ENCODE measurements around the gene TGFB1. TPM values are rescaled to one million over a fixed set of nuclear protein-coding genes. Genes with fewer than 3 reads are reported as not detected.
A peak's percentile ranks its signal among the peaks of the same experiment; 100 is the strongest.

The TGFB1 gene
- total and polyA plus RNA-seq, 9 of the 15 experiments (the other 6 are each of a cell fraction or from before 2014, with no cell fraction given), result 0.24 to 159 (median 17.2) TPM

DNA sequence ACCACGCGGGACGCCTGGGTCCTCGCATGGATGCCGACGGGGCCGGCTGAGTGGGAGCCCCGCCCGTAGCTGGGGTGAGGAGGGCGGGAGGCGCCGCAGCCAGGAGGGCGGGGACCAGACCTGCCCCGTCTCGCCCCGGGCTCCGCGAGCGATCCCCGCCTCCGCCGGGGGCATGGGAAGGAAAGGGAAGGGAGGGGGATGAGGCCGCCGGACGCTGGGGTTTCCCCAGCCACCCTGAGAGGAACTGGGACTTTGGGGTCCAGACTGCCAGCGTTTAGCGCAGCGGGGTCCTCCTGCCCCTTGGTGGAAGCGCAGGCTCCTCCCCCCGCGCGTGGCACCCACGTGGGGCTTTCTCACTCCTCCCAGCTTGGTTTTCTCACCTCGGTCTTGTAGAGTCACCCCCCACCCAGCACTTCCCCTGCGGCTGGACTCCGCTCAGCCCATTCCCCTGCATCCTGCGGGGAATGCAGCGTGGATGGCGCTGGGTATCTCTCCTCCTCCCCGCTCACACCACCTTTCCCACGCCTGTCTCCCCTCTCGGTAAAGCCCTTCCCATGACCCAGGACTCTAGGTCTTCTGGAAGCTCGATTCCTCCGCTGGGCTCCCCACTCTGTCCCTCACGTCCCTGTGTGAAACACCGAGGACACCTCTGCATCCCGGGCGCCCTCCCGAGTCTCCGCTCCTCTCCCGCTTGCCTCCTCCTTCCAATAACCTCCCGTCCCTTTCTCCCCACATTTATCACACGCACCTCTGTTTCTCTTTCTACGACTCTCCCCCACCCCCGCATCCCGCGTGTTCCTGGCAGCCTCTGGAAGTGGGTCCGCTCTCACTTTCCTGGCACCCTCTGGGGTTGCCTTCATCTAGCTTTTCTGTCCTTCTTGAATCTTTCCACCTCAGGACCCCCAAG lies 2.1 kb downstream of the TGFB1 start (continued):
- TF ChIP-seq, protein P1, sequence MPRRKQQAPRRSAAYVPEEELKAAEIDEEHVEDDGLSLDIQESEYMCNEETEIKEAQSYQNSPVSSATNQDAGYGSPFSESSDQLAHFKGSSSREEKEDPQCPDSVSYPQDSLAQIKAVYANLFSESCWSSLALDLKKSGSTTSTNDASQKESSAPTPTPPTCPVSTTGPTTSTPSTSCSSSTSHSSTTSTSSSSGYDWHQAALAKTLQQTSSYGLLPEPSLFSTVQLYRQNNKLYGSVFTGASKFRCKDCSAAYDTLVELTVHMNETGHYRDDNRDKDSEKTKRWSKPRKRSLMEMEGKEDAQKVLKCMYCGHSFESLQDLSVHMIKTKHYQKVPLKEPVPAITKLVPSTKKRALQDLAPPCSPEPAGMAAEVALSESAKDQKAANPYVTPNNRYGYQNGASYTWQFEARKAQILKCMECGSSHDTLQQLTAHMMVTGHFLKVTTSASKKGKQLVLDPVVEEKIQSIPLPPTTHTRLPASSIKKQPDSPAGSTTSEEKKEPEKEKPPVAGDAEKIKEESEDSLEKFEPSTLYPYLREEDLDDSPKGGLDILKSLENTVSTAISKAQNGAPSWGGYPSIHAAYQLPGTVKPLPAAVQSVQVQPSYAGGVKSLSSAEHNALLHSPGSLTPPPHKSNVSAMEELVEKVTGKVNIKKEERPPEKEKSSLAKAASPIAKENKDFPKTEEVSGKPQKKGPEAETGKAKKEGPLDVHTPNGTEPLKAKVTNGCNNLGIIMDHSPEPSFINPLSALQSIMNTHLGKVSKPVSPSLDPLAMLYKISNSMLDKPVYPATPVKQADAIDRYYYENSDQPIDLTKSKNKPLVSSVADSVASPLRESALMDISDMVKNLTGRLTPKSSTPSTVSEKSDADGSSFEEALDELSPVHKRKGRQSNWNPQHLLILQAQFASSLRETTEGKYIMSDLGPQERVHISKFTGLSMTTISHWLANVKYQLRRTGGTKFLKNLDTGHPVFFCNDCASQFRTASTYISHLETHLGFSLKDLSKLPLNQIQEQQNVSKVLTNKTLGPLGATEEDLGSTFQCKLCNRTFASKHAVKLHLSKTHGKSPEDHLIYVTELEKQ (CRISPR knock-in tag; IDR thresholded peaks at IDR 0.05), result no peak
- TF ChIP-seq HOXB6 (CRISPR knock-in tag; IDR thresholded peaks at IDR 0.05; ENCODE audit: borderline replicate concordance), result no peak
- TF ChIP-seq ERF (CRISPR knock-in tag; IDR thresholded peaks at IDR 0.05), result no peak
- TF ChIP-seq, protein P2, sequence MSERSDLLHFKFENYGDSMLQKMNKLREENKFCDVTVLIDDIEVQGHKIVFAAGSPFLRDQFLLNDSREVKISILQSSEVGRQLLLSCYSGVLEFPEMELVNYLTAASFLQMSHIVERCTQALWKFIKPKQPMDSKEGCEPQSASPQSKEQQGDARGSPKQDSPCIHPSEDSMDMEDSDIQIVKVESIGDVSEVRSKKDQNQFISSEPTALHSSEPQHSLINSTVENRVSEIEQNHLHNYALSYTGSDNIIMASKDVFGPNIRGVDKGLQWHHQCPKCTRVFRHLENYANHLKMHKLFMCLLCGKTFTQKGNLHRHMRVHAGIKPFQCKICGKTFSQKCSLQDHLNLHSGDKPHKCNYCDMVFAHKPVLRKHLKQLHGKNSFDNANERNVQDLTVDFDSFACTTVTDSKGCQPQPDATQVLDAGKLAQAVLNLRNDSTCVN (CRISPR knock-in tag; IDR thresholded peaks at IDR 0.05), result no peak
- TF ChIP-seq, protein P3, sequence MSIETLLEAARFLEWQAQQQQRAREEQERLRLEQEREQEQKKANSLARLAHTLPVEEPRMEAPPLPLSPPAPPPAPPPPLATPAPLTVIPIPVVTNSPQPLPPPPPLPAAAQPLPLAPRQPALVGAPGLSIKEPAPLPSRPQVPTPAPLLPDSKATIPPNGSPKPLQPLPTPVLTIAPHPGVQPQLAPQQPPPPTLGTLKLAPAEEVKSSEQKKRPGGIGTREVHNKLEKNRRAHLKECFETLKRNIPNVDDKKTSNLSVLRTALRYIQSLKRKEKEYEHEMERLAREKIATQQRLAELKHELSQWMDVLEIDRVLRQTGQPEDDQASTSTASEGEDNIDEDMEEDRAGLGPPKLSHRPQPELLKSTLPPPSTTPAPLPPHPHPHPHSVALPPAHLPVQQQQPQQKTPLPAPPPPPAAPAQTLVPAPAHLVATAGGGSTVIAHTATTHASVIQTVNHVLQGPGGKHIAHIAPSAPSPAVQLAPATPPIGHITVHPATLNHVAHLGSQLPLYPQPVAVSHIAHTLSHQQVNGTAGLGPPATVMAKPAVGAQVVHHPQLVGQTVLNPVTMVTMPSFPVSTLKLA (conservative IDR thresholded peaks at IDR 0.05), result peak; percentile 90 to 91
- TF ChIP-seq LCOR (CRISPR knock-in tag; IDR thresholded peaks at IDR 0.05), result no peak
- TF ChIP-seq KDM5B (IDR thresholded peaks at IDR 0.05; ENCODE audit: insufficient replicate concordance, low read depth, low read length), result peak; percentile 42
- TF ChIP-seq XRCC3 (IDR thresholded peaks at IDR 0.05), result no peak
- TF ChIP-seq ZNF282 (CRISPR knock-in tag; IDR thresholded peaks at IDR 0.05), result no peak
- TF ChIP-seq ZNF3 (CRISPR knock-in tag; IDR thresholded peaks at IDR 0.05), result no peak
- no peak for TF ChIP-seq GABPB2 (CRISPR knock-in tag; conservative IDR thresholded peaks at IDR 0.05)
- TF ChIP-seq, protein P4, sequence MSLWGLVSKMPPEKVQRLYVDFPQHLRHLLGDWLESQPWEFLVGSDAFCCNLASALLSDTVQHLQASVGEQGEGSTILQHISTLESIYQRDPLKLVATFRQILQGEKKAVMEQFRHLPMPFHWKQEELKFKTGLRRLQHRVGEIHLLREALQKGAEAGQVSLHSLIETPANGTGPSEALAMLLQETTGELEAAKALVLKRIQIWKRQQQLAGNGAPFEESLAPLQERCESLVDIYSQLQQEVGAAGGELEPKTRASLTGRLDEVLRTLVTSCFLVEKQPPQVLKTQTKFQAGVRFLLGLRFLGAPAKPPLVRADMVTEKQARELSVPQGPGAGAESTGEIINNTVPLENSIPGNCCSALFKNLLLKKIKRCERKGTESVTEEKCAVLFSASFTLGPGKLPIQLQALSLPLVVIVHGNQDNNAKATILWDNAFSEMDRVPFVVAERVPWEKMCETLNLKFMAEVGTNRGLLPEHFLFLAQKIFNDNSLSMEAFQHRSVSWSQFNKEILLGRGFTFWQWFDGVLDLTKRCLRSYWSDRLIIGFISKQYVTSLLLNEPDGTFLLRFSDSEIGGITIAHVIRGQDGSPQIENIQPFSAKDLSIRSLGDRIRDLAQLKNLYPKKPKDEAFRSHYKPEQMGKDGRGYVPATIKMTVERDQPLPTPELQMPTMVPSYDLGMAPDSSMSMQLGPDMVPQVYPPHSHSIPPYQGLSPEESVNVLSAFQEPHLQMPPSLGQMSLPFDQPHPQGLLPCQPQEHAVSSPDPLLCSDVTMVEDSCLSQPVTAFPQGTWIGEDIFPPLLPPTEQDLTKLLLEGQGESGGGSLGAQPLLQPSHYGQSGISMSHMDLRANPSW (CRISPR knock-in tag; IDR thresholded peaks at IDR 0.05), result 0 out of 2 replicates have a peak, but pooled peaks have one; percentile 62
- no peak for TF ChIP-seq FOXA3 (CRISPR knock-in tag; conservative IDR thresholded peaks at IDR 0.05 in 1 of 2, IDR thresholded peaks at IDR 0.05 in 1 of 2)
- no peak for TF ChIP-seq NCOR1 (IDR thresholded peaks at IDR 0.05)
- TF ChIP-seq, protein P5, sequence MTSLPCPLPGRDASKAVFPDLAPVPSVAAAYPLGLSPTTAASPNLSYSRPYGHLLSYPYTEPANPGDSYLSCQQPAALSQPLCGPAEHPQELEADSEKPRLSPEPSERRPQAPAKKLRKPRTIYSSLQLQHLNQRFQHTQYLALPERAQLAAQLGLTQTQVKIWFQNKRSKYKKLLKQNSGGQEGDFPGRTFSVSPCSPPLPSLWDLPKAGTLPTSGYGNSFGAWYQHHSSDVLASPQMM (CRISPR knock-in tag; IDR thresholded peaks at IDR 0.05), result no peak
